CD14-positive monocyte (primary cell): Measurements from ENCODE around the gene HVCN1. TPM values are rescaled to one million over a fixed set of nuclear protein-coding genes. Genes with fewer than 3 reads are reported as not detected.

Experiments used
- DNase-seq, 3 donors: peaks; one replicate each; pipeline ENCODE4 v3.0.0-alpha.2; 2011 to 2022
- H2AFZ ChIP-seq: 2 replicates; pipeline ENCODE4 v1.6.0; 2012; ENCODE audit warnings: mild to moderate bottlenecking, low read depth, low read length, inconsistent platforms; ENCODE audit not compliant: insufficient read depth, poor library complexity, severe bottlenecking
- H3K27ac ChIP-seq, 2 donors: 1 replicate in 1 of 2; 2 replicates in 1 of 2; pipeline ENCODE4 v1.5.1; 2012 to 2013; ENCODE audit warnings: low read length in 2 of 2, control low read depth in 1 of 2, inconsistent platforms in 1 of 2, low read depth in 1 of 2, mild to moderate bottlenecking in 1 of 2
- H3K27me3 ChIP-seq, 2 donors: one replicate each; pipeline versions ENCODE4 v1.6.0 to v1.6.1; 2011 to 2013; ENCODE audit warnings: low read length in 2 of 2; ENCODE audit not compliant: control insufficient read depth in 2 of 2, insufficient read depth in 2 of 2
- H3K36me3 ChIP-seq, 2 donors: replicated peaks in 1 of 2; 1 replicate in 1 of 2; 2 replicates in 1 of 2; pipeline versions ENCODE4 v1.5.1 to v1.6.1; 2012 to 2013; ENCODE audit warnings: low read length in 2 of 2, control low read depth in 1 of 2, inconsistent platforms in 1 of 2, mild to moderate bottlenecking in 1 of 2; ENCODE audit not compliant: insufficient read depth in 2 of 2, control insufficient read depth in 1 of 2
- H3K4me1 ChIP-seq, 2 donors: 1 replicate in 1 of 2; 2 replicates in 1 of 2; pipeline versions ENCODE4 v1.5.1 to v1.6.1; 2012 to 2013; ENCODE audit warnings: low read length in 2 of 2, control low read depth in 1 of 2, inconsistent platforms in 1 of 2, mild to moderate bottlenecking in 1 of 2, moderate library complexity in 1 of 2; ENCODE audit not compliant: insufficient read depth in 2 of 2, control insufficient read depth in 1 of 2
- H3K4me2 ChIP-seq: replicated peaks from 2 replicates; pipeline ENCODE3; 2012; ENCODE audit warnings: low read length, moderate library complexity, mild to moderate bottlenecking; ENCODE audit not compliant: poor library complexity, severe bottlenecking; ENCODE audit errors: extremely low read depth
- H3K4me3 ChIP-seq, 3 experiments: fragments of 200-600 bp in 1 of 3; sonication (generic) in 1 of 3; replicated peaks in 1 of 3; 1 replicate in 2 of 3; 2 replicates in 1 of 3; pipeline ENCODE4 v1.5.1; 2011 to 2013; ENCODE audit warnings: low read length in 3 of 3, mild to moderate bottlenecking in 3 of 3, control low read depth in 2 of 3, low read depth in 2 of 3, inconsistent platforms in 1 of 3, moderate library complexity in 1 of 3
- H3K79me2 ChIP-seq: 2 replicates; pipeline ENCODE4 v1.6.0; 2012; ENCODE audit warnings: mild to moderate bottlenecking, control low read depth, inconsistent platforms, low read length, moderate library complexity; ENCODE audit not compliant: insufficient read depth
- H3K9ac ChIP-seq: 2 replicates; pipeline ENCODE4 v1.6.0; 2017; ENCODE audit warnings: low read length, mild to moderate bottlenecking; ENCODE audit not compliant: insufficient read depth, poor library complexity, severe bottlenecking
- H3K9me3 ChIP-seq, 2 donors: replicated peaks in 1 of 2; 1 replicate in 1 of 2; 2 replicates in 1 of 2; pipeline versions ENCODE4 v1.5.1 to v1.6.1; 2012 to 2013; ENCODE audit warnings: low read length in 2 of 2, control low read depth in 1 of 2; ENCODE audit not compliant: control insufficient read depth in 1 of 2, insufficient read depth in 1 of 2
- H4K20me1 ChIP-seq: 2 replicates; pipeline ENCODE4 v1.6.0; 2012; ENCODE audit warnings: mild to moderate bottlenecking, low read length, control low read depth, moderate library complexity; ENCODE audit not compliant: insufficient read depth
- H3K27ac Mint-ChIP-seq, 7 donors: one replicate each; pipeline ENCODE4 v1.8.0; 2020; ENCODE audit warnings: mild to moderate bottlenecking in 7 of 7, mixed read lengths in 7 of 7, moderate library complexity in 6 of 7, inconsistent platforms in 2 of 7
- H3K27me3 Mint-ChIP-seq, 3 donors: one replicate each; pipeline ENCODE4 v1.8.0; 2021 to 2022; ENCODE audit warnings: low read depth in 3 of 3, mild to moderate bottlenecking in 3 of 3, mixed read lengths in 3 of 3, moderate library complexity in 3 of 3, inconsistent platforms in 1 of 3
- H3K36me3 Mint-ChIP-seq, 2 donors: one replicate each; pipeline ENCODE4 v1.8.0; 2020; ENCODE audit warnings: mixed read lengths in 2 of 2, inconsistent platforms in 1 of 2, mild to moderate bottlenecking in 1 of 2
- H3K4me1 Mint-ChIP-seq: one replicate; pipeline ENCODE4 v1.8.0; 2020; ENCODE audit warnings: mild to moderate bottlenecking, mixed read lengths
- H3K4me3 Mint-ChIP-seq, 2 donors: one replicate each; pipeline ENCODE4 v1.8.0; 2020; ENCODE audit warnings: mild to moderate bottlenecking in 2 of 2, mixed read lengths in 2 of 2, moderate library complexity in 1 of 2
- H3K9me3 Mint-ChIP-seq, 7 donors: one replicate each; pipeline ENCODE4 v1.8.0; 2020 to 2022; ENCODE audit warnings: mixed read lengths in 7 of 7, mild to moderate bottlenecking in 6 of 7, moderate library complexity in 6 of 7, inconsistent platforms in 2 of 7
- WGBS: methylation state at CpG from one replicate; pipeline ENCODE4 v1.1.5; 2013; ENCODE audit warnings: missing lambda C conversion rate; ENCODE audit not compliant: insufficient coverage; 5-methylcytosine and 5-hydroxymethylcytosine counted together
- intact Hi-C, 2 donors: fragments of 100-400 bp; cut with micrococcal nuclease; formaldehyde crosslinking; loops; one replicate each; pipeline versions ENCODE4 v1.15.0 to v1.15.1; 2023
- polyA plus RNA-seq, 3 donors: library from polyadenylated mRNA; depleted of rRNA in 1 of 3; unstranded in 2 of 3; stranded (reverse) in 1 of 3; fragments of 300-500 nt in 2 of 3; fragments of >200 nt in 1 of 3; fragmentation: Illumina TruSeq in 2 of 3; gene quantifications; 1 replicate in 2 of 3; 2 replicates in 1 of 3; pipeline ENCODE4 v1.2.3, GENCODE V29; 2012 to 2021
- small RNA-seq: library from RNA; depleted of rRNA; stranded (forward); fragments of <200 nt; gene quantifications from one replicate; pipeline ENCODE3, GENCODE V24; 2012; ENCODE audit warnings: low read depth; ENCODE audit not compliant: insufficient read length
- TF ChIP-seq, protein P1 (sequence below): fragments of 200-600 bp; IDR thresholded peaks from one replicate; pipeline ENCODE4 v1.8.0; 2022; ENCODE audit warnings: antibody characterized with exemption, mild to moderate bottlenecking

The HVCN1 gene
- polyA plus RNA-seq, 3 donors, result 119 to 167 (median 121) TPM

- intact Hi-C loops, result loop anchor here (2.0 to 5.0 kb wide), 3 partner anchors 49 to 148 kb away; partner anchors contain the start of gene ARPC3 (in 2 of the 2)
- H3K36me3 ChIP-seq, result no peaks in the 10 kb centered on the region
- H3K9ac ChIP-seq, result no peak overlapping the region
- H4K20me1 ChIP-seq, result no peaks in the 10 kb centered on the region
- DNase-seq, result peak; percentile 52 to 85 (median 76)
- H3K9me3 Mint-ChIP-seq, result peaks cover 0 to 3% (median 0%) of the 10 kb centered on the region in 7 donors
- H3K27ac Mint-ChIP-seq, result peak overlapping the region; percentile 8 to 85 (median 82)
- H3K4me2 ChIP-seq, result no peak overlapping the region
- H3K27ac ChIP-seq, result peak overlapping the region; percentile 74 to 81
- no peaks in the 10 kb centered on the region for H3K9me3 ChIP-seq
- no peak overlapping the region for H3K4me3 Mint-ChIP-seq
- no peaks in the 10 kb centered on the region for H3K27me3 ChIP-seq
- no peak overlapping the region for H2AFZ ChIP-seq
- H3K4me1 ChIP-seq, result peaks cover 29 to 42% of the 10 kb centered on the region in 2 donors
- no peak overlapping the region for H3K4me3 ChIP-seq
- H3K79me2 ChIP-seq, result peaks cover 3% of the 10 kb centered on the region
- no CpG with 5 or more reads among the region's 4 CpGs for WGBS
- H3K4me1 Mint-ChIP-seq, result peaks cover 44% of the 10 kb centered on the region
- peaks cover 0 to 2% (median 0%) of the 10 kb centered on the region in 3 donors for H3K27me3 Mint-ChIP-seq
- no peaks in the 10 kb centered on the region for H3K36me3 Mint-ChIP-seq
- TF ChIP-seq, protein P1, sequence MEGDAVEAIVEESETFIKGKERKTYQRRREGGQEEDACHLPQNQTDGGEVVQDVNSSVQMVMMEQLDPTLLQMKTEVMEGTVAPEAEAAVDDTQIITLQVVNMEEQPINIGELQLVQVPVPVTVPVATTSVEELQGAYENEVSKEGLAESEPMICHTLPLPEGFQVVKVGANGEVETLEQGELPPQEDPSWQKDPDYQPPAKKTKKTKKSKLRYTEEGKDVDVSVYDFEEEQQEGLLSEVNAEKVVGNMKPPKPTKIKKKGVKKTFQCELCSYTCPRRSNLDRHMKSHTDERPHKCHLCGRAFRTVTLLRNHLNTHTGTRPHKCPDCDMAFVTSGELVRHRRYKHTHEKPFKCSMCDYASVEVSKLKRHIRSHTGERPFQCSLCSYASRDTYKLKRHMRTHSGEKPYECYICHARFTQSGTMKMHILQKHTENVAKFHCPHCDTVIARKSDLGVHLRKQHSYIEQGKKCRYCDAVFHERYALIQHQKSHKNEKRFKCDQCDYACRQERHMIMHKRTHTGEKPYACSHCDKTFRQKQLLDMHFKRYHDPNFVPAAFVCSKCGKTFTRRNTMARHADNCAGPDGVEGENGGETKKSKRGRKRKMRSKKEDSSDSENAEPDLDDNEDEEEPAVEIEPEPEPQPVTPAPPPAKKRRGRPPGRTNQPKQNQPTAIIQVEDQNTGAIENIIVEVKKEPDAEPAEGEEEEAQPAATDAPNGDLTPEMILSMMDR, result peak; percentile 78
Measured at GRCh38 chr12:110600254-110600653, 88.7 kb downstream of the HVCN1 start.

- Mint-ChIP-seq H3K36me3 (no peaks in the 10 kb centered on the region), H3K4me1 (peaks cover 35% of the 10 kb centered on the region), H3K4me3 (peak overlapping the region; percentile 18 to 42), H3K27me3 (no peaks in the 10 kb centered on the region), H3K27ac (peak overlapping the region; percentile 84 to 94 (median 89)), H3K9me3 (peaks cover 0 to 3% (median 0%) of the 10 kb centered on the region in 7 donors)
- H3K4me2 ChIP-seq, result peak overlapping the region; percentile 47
- peak overlapping the region; percentile 6 for H2AFZ ChIP-seq
- TF ChIP-seq, protein P1, result no peak
- DNase-seq, result peak; percentile 42 to 70 (median 65)
- H3K9me3 ChIP-seq, result no peaks in the 10 kb centered on the region
- WGBS, result no CpG with 5 or more reads among the region's 4 CpGs
- no peak overlapping the region for H3K9ac ChIP-seq
- H3K27ac ChIP-seq, result peak overlapping the region; percentile 74 to 81
- peak overlapping the region in 1 of 3 experiments; percentile 28 for H3K4me3 ChIP-seq
- H3K4me1 ChIP-seq, result peaks cover 22 to 33% of the 10 kb centered on the region in 2 donors
- H3K79me2 ChIP-seq, result peaks cover 3% of the 10 kb centered on the region
- no peaks in the 10 kb centered on the region for H3K36me3 ChIP-seq
- H3K27me3 ChIP-seq, result no peaks in the 10 kb centered on the region
- intact Hi-C loops, result no loop called here
- no peaks in the 10 kb centered on the region for H4K20me1 ChIP-seq
Measured at GRCh38 chr12:110599334-110599733, 89.6 kb downstream of the HVCN1 start.

Small RNA genes lying within 50 kb of the gene (small RNA-seq; reads per million reads assigned to genes)
- gene RN7SL387P, result not detected

Other genes starting within 250 kb of the HVCN1 start
- gene ARPC3, start 238.8 kb downstream of the HVCN1 start, polyA plus RNA-seq, result 1,000 to 10,000 TPM in 2 of 3 donors, 100 to 1,000 TPM in 1; 133 to 1,727 (median 1,716) TPM
- gene GPN3, start 220.9 kb downstream of the HVCN1 start, polyA plus RNA-seq, result 10 to 100 TPM in 2 of 3 donors, 1 to 10 TPM in 1; 7.3 to 52.4 (median 25.3) TPM
- 10 to 100 TPM in 1 of 3 donors, 1 to 10 TPM in 2; 5.1 to 10.9 (median 6.2) TPM for gene FAM216A, start 220.3 kb downstream of the HVCN1 start, polyA plus RNA-seq
- 100 to 1,000 TPM; 224 to 409 (median 342) TPM for gene VPS29, start 187.0 kb downstream of the HVCN1 start, polyA plus RNA-seq
- gene RAD9B, start 186.8 kb downstream of the HVCN1 start, polyA plus RNA-seq, result 1 to 10 TPM; 1.1 to 3.0 (median 1.3) TPM
- 10 to 100 TPM; 11.6 to 36.5 (median 15.1) TPM for gene PPTC7, start 105.8 kb downstream of the HVCN1 start, polyA plus RNA-seq
- gene TCTN1, start 75.0 kb downstream of the HVCN1 start, polyA plus RNA-seq, result 1 to 10 TPM; 4.0 to 6.1 (median 4.5) TPM
- 100 to 1,000 TPM in 2 of 3 donors, 10 to 100 TPM in 1; 63.2 to 139 (median 128) TPM for gene PPP1CC, start 53.8 kb upstream of the HVCN1 start, polyA plus RNA-seq
- gene CCDC63, start 157.9 kb upstream of the HVCN1 start, polyA plus RNA-seq, result under 1 TPM in 1 of 3 donors, not detected in 2; 0.22 TPM
- gene MYL2, start 231.5 kb upstream of the HVCN1 start, polyA plus RNA-seq, result not detected